T-cell (primary cell): Measurements from ENCODE around the gene DSCAM. TPM values are rescaled to one million over a fixed set of nuclear protein-coding genes. Genes with fewer than 3 reads are reported as not detected.

Experiments used
- ATAC-seq, 4 experiments: fragments of 200-7000 bp in 3 of 4; fragments of 150-1000 bp in 1 of 4; cut with Tn5 transposase; replicated peaks in 1 of 4; 1 replicate in 3 of 4; 2 replicates in 1 of 4; pipeline ENCODE4 v1.10.0; 2021; ENCODE audit warnings: moderate library complexity in 3 of 4, mild to moderate bottlenecking in 2 of 4, moderate number of reproducible peaks in 1 of 4
- CTCF ChIA-PET, 2 donors: fragments of 300-600 bp; sonication (Branson Sonifier 250); formaldehyde crosslinking; loops; one replicate each; lab custom pipeline; 2022; ENCODE audit warnings: antibody characterized with exemption in 2 of 2; lab: Charles Lee
- POLR2A ChIA-PET, 2 donors: fragments of 300-600 bp; sonication (Branson Sonifier 250); formaldehyde crosslinking; loops; one replicate each; lab custom pipeline; 2022; ENCODE audit warnings: antibody characterized with exemption in 2 of 2; lab: Charles Lee
- DNase-seq, 35 experiments: peaks; one replicate each; pipeline versions ENCODE4 v3.0.0 to v3.0.0-alpha.2; 2013 to 2023
- H3K27ac ChIP-seq: one replicate; pipeline ENCODE4 v1.5.1; 2013; ENCODE audit warnings: low read length
- H3K27me3 ChIP-seq, 2 experiments: replicated peaks in 1 of 2; 1 replicate in 1 of 2; 2 replicates in 1 of 2; pipeline versions ENCODE4 v1.6.1 to v1.7.0; 2013; ENCODE audit warnings: low read length in 1 of 2, mixed read lengths in 1 of 2; ENCODE audit not compliant: control insufficient read depth in 2 of 2, insufficient read depth in 2 of 2; ENCODE audit errors: extremely low read depth in 1 of 2
- H3K36me3 ChIP-seq, 2 donors: 1 replicate in 1 of 2; 2 replicates in 1 of 2; pipeline versions ENCODE4 v1.6.1 to v1.7.0; 2013; ENCODE audit warnings: low read length in 1 of 2; ENCODE audit not compliant: control insufficient read depth in 2 of 2, insufficient read depth in 1 of 2; ENCODE audit errors: extremely low read depth in 1 of 2
- H3K4me1 ChIP-seq, 2 experiments: 1 replicate in 1 of 2; 2 replicates in 1 of 2; pipeline versions ENCODE4 v1.6.1 to v1.7.0; 2013; ENCODE audit warnings: low read length in 2 of 2, mixed read lengths in 1 of 2; ENCODE audit not compliant: insufficient read depth in 2 of 2, control insufficient read depth in 1 of 2; ENCODE audit errors: extremely low read depth in 1 of 2
- H3K4me3 ChIP-seq, 2 donors: 1 replicate in 1 of 2; 2 replicates in 1 of 2; pipeline versions ENCODE4 v1.5.1 to v1.7.0; 2013; ENCODE audit warnings: mild to moderate bottlenecking in 2 of 2, low read length in 1 of 2, moderate library complexity in 1 of 2; ENCODE audit not compliant: control insufficient read depth in 1 of 2; ENCODE audit errors: extremely low read depth in 1 of 2
- H3K9me3 ChIP-seq: 2 replicates; pipeline ENCODE4 v1.7.0; 2013
- H3K27ac Mint-ChIP-seq, 2 donors: one replicate each; pipeline ENCODE4 v1.8.0; 2020 to 2021; ENCODE audit warnings: mild to moderate bottlenecking in 2 of 2, mixed read lengths in 2 of 2
- H3K27me3 Mint-ChIP-seq, 2 donors: one replicate each; pipeline ENCODE4 v1.8.0; 2021 to 2022; ENCODE audit warnings: mixed read lengths in 2 of 2
- H3K36me3 Mint-ChIP-seq: one replicate; pipeline ENCODE4 v1.8.0; 2021; ENCODE audit warnings: mixed read lengths
- H3K4me1 Mint-ChIP-seq, 3 donors: one replicate each; pipeline ENCODE4 v1.8.0; 2020 to 2022; ENCODE audit warnings: mixed read lengths in 3 of 3, mild to moderate bottlenecking in 1 of 3
- H3K4me3 Mint-ChIP-seq, 3 donors: one replicate each; pipeline ENCODE4 v1.8.0; 2020 to 2022; ENCODE audit warnings: mild to moderate bottlenecking in 3 of 3, mixed read lengths in 3 of 3, moderate library complexity in 3 of 3
- H3K9me3 Mint-ChIP-seq, 3 donors: one replicate each; pipeline ENCODE4 v1.8.0; 2020 to 2022; ENCODE audit warnings: mixed read lengths in 3 of 3
- WGBS: methylation state at CpG from one replicate; pipeline ENCODE4 v1.1.5; 2013; ENCODE audit warnings: missing lambda C conversion rate; ENCODE audit not compliant: insufficient coverage; 5-methylcytosine and 5-hydroxymethylcytosine counted together
- total RNA-seq, 35 experiments: library from RNA in 6 of 35; stranded (reverse) in 6 of 35; fragments of 120-200 nt in 1 of 35; gene quantifications; one replicate each; pipeline versions ENCODE4 v1.2.1 to v1.2.4 and lab custom pipeline; 2013 to 2026

Gene DSCAM
- total RNA-seq, 5 donors from 2014 or later (not counting 1 experiment from before 2014, with no cell fraction given) = not detected

DNA sequence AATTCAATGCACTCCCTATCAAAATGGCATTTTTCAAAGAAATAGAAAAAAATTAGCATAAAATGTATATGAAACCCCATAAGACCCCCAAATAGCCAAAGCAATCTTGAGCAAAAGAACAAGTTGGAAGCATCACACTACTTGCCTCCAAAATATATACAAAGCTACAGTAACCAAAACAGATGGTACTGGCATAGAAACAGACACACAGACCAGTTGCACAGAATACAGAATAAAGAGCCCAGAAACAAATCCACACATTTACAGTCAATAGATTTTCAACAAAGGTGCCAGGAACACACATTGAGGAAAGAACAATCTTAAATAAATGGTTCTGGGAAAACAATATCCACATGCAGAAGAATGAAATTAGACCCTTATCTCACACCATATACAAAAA is 350.8 kb downstream of the DSCAM start:
- ATAC-seq = no peak
- H3K27ac Mint-ChIP-seq = no peak overlapping the region

DNA sequence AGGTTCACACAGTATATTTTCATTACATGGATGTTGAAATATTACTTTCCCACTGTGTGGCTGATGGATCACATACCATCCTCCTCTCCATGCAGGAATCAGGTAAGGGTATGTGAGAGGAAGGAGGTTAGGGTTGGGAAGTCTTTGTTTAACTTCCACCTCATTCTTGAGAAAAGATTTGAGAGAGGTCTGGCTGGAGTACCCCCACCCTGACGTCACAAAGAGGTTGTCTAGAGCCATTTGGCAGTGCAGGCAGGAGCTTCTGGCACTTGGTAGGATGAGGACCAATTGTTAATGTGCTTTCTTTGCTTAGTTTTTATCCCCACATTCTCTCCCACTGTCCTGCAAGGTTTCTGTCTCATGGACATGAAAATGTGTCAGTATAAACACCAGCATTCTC is 356.6 kb downstream of the DSCAM start:
- CTCF ChIA-PET = no interaction called here
- Mint-ChIP-seq H3K4me1 (no peaks in the 10 kb centered on the region), H3K27me3 (peaks cover 0 to 4% of the 10 kb centered on the region in 2 donors), H3K4me3 (no peak overlapping the region), H3K9me3 (peaks cover 11 to 22% (median 17%) of the 10 kb centered on the region in 3 donors), H3K36me3 (no peaks in the 10 kb centered on the region), H3K27ac (no peak overlapping the region)
- peaks cover 0 to 2% of the 10 kb centered on the region in 2 experiments for H3K27me3 ChIP-seq
- H3K27ac ChIP-seq = no peak overlapping the region
- POLR2A ChIA-PET = no interaction called here
- DNase-seq (no peak), ATAC-seq (no peak)
- no peaks in the 10 kb centered on the region for H3K4me1 ChIP-seq
- no CpG with 5 or more reads among the region's 1 CpG for WGBS
- H3K36me3 ChIP-seq = no peaks in the 10 kb centered on the region
- H3K9me3 ChIP-seq = no peaks in the 10 kb centered on the region
- no peak overlapping the region for H3K4me3 ChIP-seq

More for the DNA sequence above, 350.8 kb downstream of the DSCAM start:
- H3K36me3 ChIP-seq = no peaks in the 10 kb centered on the region
- H3K27ac ChIP-seq = no peak overlapping the region
- no peak overlapping the region for H3K4me3 Mint-ChIP-seq
- peaks cover 7 to 22% (median 17%) of the 10 kb centered on the region in 3 donors for H3K9me3 Mint-ChIP-seq
- CTCF ChIA-PET = no interaction called here
- DNase-seq = no peak
- H3K27me3 Mint-ChIP-seq = no peaks in the 10 kb centered on the region
- no peak overlapping the region for H3K4me3 ChIP-seq
- H3K4me1 Mint-ChIP-seq = no peaks in the 10 kb centered on the region
- POLR2A ChIA-PET = no interaction called here
- no peaks in the 10 kb centered on the region for H3K36me3 Mint-ChIP-seq
- no peaks in the 10 kb centered on the region for H3K27me3 ChIP-seq
- no peaks in the 10 kb centered on the region for H3K9me3 ChIP-seq
- no peaks in the 10 kb centered on the region for H3K4me1 ChIP-seq

DNA sequence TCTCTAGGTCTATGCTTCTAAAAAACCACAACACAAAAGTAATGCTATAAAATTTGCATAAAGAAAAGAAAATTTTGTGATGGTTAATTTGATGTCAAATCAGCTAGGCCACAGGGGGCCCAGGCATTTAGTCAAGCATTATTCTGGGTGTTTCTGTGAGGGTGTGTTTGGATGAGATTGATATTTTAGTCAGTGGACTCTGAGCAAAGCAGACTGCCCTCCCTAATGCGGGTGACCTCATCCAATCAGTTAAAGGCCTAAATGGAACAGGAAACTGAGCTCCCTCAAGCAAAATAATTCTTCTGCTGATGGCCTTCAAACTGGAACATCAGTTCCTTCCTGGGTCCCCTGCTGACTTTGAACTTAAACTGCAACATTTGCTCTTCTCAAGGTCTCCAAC is 358.0 kb downstream of the DSCAM start:
- 63% methylated on average over 1 of the region's 1 CpG for WGBS
- Histone ChIP-seq H3K4me3 (no peak overlapping the region), H3K27me3 (peaks cover 0 to 2% of the 10 kb centered on the region in 2 experiments), H3K36me3 (no peaks in the 10 kb centered on the region), H3K27ac (no peak overlapping the region), H3K4me1 (no peaks in the 10 kb centered on the region), H3K9me3 (no peaks in the 10 kb centered on the region)
- peaks cover 0 to 4% of the 10 kb centered on the region in 2 donors for H3K27me3 Mint-ChIP-seq
- H3K4me3 Mint-ChIP-seq = no peak overlapping the region
- no peaks in the 10 kb centered on the region for H3K36me3 Mint-ChIP-seq
- no peaks in the 10 kb centered on the region for H3K4me1 Mint-ChIP-seq
- ChIA-PET CTCF (no interaction called here), POLR2A (no interaction called here)
- ATAC-seq = no peak
- no peak for DNase-seq
- peaks cover 11 to 19% (median 15%) of the 10 kb centered on the region in 3 donors for H3K9me3 Mint-ChIP-seq
- no peak overlapping the region for H3K27ac Mint-ChIP-seq

DNA sequence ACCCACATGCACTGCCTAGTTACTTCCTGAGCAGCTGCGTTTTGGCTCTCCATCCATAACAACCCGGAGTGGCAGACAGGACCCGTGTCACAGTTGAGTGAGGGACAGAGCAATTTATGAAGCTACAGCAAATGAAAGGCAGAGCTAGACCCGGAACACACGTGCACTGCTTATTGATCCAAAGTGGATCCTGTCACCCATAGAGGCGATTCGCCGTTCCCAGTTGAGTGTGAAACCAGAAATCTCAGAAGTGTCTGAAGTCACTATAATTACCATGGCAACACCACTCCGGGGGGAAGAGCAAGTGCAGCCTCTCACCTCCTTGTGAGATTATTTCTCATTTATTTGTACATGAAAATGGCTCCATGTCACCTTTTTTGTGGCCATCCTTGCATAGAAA is 365.2 kb downstream of the DSCAM start:
- H3K4me3 ChIP-seq = no peak overlapping the region
- Mint-ChIP-seq H3K9me3 (peaks cover 3 to 7% (median 5%) of the 10 kb centered on the region in 3 donors), H3K4me3 (no peak overlapping the region), H3K36me3 (no peaks in the 10 kb centered on the region), H3K27ac (no peak overlapping the region), H3K4me1 (no peaks in the 10 kb centered on the region), H3K27me3 (peaks cover 0 to 4% of the 10 kb centered on the region in 2 donors)
- 76% methylated on average over 5 of the region's 9 CpGs for WGBS
- ChIA-PET POLR2A (no interaction called here), CTCF (no interaction called here)
- no peaks in the 10 kb centered on the region for H3K9me3 ChIP-seq
- H3K27me3 ChIP-seq = peaks cover 0 to 2% of the 10 kb centered on the region in 2 experiments
- DNase-seq = no peak
- no peaks in the 10 kb centered on the region for H3K4me1 ChIP-seq
- no peak overlapping the region for H3K27ac ChIP-seq
- ATAC-seq = no peak
- no peaks in the 10 kb centered on the region for H3K36me3 ChIP-seq

DNA sequence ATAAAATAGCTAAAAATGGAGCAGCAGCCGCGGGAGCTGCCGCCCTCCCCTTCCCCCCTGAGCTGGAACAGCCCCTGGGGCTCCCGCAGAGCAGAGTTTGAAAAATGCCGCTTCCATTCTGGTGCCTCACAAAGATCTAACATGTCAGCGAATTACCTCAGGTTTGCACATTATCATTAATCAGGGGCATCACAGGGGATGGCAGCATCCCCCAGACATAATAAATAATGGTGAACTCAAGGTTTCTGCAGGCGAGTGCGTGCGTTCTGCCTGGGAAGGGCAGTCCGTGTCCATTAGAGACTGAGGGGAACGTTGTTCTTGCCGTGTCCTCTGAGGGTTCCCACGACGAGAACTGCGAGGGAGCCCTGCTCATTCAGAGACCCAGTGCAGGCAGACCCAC is 372.4 kb downstream of the DSCAM start:
- Mint-ChIP-seq H3K4me3 (no peak overlapping the region), H3K4me1 (no peaks in the 10 kb centered on the region), H3K9me3 (peaks cover 4 to 7% (median 7%) of the 10 kb centered on the region in 3 donors), H3K27ac (no peak overlapping the region), H3K27me3 (no peaks in the 10 kb centered on the region), H3K36me3 (no peaks in the 10 kb centered on the region)
- POLR2A ChIA-PET = no interaction called here
- Histone ChIP-seq H3K36me3 (no peaks in the 10 kb centered on the region), H3K27ac (no peak overlapping the region), H3K27me3 (no peaks in the 10 kb centered on the region), H3K4me1 (no peaks in the 10 kb centered on the region), H3K9me3 (no peaks in the 10 kb centered on the region), H3K4me3 (no peak overlapping the region)
- DNase-seq = no peak
- WGBS = 93% methylated on average over 14 of the region's 15 CpGs
- CTCF ChIA-PET = no interaction called here
- no peak for ATAC-seq

DNA sequence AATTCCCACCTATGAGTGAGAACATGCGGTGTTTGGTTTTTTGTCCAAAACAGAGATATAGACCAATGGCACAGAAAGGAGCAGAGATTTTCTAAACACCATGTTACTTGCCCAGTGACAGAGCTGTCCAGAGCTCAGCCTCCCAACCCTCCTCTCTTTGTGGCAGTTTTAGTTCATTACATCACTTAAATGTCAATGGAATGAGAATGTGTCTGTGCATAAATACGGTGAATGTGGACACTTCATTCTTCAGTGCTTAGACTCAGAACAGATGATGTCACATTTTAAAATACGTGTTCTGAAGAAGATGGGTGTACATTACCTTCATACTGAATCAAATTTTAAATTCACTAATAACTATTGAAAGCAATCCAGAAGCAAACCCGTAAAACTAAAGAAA is 374.9 kb downstream of the DSCAM start:
- ATAC-seq (no peak), DNase-seq (no peak)
- CTCF ChIA-PET = no interaction called here
- Mint-ChIP-seq H3K27ac (no peak overlapping the region), H3K9me3 (peaks cover 0 to 3% (median 0%) of the 10 kb centered on the region in 3 donors), H3K27me3 (peaks cover 0 to 4% of the 10 kb centered on the region in 2 donors), H3K4me3 (no peak overlapping the region), H3K4me1 (no peaks in the 10 kb centered on the region), H3K36me3 (no peaks in the 10 kb centered on the region)
- Histone ChIP-seq H3K4me1 (no peaks in the 10 kb centered on the region), H3K27me3 (no peaks in the 10 kb centered on the region), H3K27ac (no peak overlapping the region), H3K9me3 (no peaks in the 10 kb centered on the region), H3K4me3 (no peak overlapping the region), H3K36me3 (no peaks in the 10 kb centered on the region)
- POLR2A ChIA-PET = no interaction called here
- no CpG with 5 or more reads among the region's 4 CpGs for WGBS

DNA sequence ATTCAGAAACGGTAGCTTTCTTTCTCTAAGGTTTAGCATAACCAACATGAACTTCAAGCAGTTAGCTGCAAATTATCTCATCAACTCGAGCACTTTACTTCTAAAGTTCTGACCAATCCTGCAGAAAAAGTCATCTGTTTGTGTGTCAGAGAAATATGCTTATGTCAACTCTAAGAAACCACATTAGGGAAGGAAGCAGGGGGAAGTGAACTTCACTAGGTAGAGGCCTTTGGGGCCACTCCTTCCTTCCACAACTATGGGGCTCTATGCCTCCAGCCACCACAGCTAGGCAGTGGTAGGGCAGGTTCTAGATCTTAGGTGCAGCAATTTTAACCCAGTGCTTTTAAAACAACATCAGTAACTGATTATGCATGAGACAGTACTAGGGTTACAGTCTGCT is 375.9 kb downstream of the DSCAM start:
- H3K4me1 ChIP-seq = no peaks in the 10 kb centered on the region
- no peak for DNase-seq
- H3K27me3 ChIP-seq = no peaks in the 10 kb centered on the region
- Mint-ChIP-seq H3K4me3 (no peak overlapping the region), H3K9me3 (peaks cover 0 to 3% (median 0%) of the 10 kb centered on the region in 3 donors), H3K27ac (no peak overlapping the region), H3K4me1 (no peaks in the 10 kb centered on the region), H3K36me3 (no peaks in the 10 kb centered on the region), H3K27me3 (peaks cover 0 to 4% of the 10 kb centered on the region in 2 donors)
- no peak for ATAC-seq
- ChIA-PET POLR2A (no interaction called here), CTCF (no interaction called here)
- H3K4me3 ChIP-seq = no peak overlapping the region
- no CpG with 5 or more reads among the region's 2 CpGs for WGBS
- no peak overlapping the region for H3K27ac ChIP-seq
- H3K36me3 ChIP-seq = no peaks in the 10 kb centered on the region
- H3K9me3 ChIP-seq = no peaks in the 10 kb centered on the region
